ENCODE measurements around the gene RXRA. TPM values are rescaled to one million over a fixed set of nuclear protein-coding genes. Genes with fewer than 3 reads are reported as not detected.

The RXRA gene
- total and polyA plus RNA-seq, 2 of the 13 experiments (the other 11 are each of a cell fraction or from before 2014, with no cell fraction given): 18.9 to 29.2 TPM

DNA sequence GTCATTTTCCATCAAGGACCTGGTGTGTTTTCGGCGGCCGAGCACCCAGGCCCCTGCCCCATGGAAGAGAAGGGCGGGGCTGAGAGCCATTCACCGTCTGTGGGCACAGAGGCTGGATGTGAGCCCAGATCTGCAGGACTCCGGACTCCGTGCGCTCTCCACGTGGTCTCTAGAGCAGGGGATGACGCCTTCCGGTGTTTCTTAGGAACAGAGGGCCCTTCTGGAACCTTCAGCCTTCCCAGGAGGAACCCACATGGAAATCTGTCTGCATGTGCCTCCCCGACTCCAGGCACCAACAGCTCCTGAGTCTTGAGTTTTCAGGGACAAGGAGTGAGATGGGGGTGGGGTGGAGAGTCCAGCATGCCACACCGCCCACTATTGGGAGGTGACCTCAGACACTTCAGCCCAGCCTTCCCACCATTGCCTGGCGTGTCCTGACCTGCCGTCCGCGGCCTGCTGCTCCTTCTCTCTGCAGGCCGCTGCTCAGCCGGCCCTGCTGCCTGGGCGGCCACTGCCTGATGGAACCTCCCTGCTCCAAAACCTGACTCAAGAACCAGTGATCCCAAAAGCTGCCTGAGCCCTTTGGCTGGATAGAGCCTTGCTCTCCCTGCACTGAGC is 2.4 kb upstream of the RXRA start (continued):
- TF ChIP-seq, protein P1, sequence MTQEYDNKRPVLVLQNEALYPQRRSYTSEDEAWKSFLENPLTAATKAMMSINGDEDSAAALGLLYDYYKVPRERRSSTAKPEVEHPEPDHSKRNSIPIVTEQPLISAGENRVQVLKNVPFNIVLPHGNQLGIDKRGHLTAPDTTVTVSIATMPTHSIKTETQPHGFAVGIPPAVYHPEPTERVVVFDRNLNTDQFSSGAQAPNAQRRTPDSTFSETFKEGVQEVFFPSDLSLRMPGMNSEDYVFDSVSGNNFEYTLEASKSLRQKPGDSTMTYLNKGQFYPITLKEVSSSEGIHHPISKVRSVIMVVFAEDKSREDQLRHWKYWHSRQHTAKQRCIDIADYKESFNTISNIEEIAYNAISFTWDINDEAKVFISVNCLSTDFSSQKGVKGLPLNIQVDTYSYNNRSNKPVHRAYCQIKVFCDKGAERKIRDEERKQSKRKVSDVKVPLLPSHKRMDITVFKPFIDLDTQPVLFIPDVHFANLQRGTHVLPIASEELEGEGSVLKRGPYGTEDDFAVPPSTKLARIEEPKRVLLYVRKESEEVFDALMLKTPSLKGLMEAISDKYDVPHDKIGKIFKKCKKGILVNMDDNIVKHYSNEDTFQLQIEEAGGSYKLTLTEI (CRISPR knock-in tag; conservative IDR thresholded peaks at IDR 0.05): no peak
- TF ChIP-seq MXD4 (CRISPR knock-in tag; IDR thresholded peaks at IDR 0.05) (peak; percentile 90), TSC22D2 (CRISPR knock-in tag; IDR thresholded peaks at IDR 0.05; ENCODE audit: borderline replicate concordance) (peak; percentile 77), NCOA5 (CRISPR knock-in tag; IDR thresholded peaks at IDR 0.05) (no peak), ZNF101 (CRISPR knock-in tag; IDR thresholded peaks at IDR 0.05; ENCODE audit: borderline replicate concordance, low read depth) (no peak), ZNF24 (IDR thresholded peaks at IDR 0.05) (no peak), POLR2AphosphoS5 (IDR thresholded peaks at IDR 0.05; ENCODE audit: low read depth, low read length) (no peak; the same call in 1 of the 2 replicates), SRY (CRISPR knock-in tag; IDR thresholded peaks at IDR 0.05) (peak; percentile 99), ZNF678 (CRISPR knock-in tag; IDR thresholded peaks at IDR 0.05) (peak; percentile 88; the same call in 1 of the 2 replicates), ATF1 (CRISPR knock-in tag; IDR thresholded peaks at IDR 0.05) (no peak), SOX5 (CRISPR knock-in tag; IDR thresholded peaks at IDR 0.05; ENCODE audit: borderline replicate concordance) (peak; percentile 50; the same call in 1 of the 2 replicates), SATB2 (CRISPR knock-in tag; IDR thresholded peaks at IDR 0.05) (peak; percentile 93), ZNF746 (CRISPR knock-in tag; IDR thresholded peaks at IDR 0.05) (peak; percentile 83), RFX3 (CRISPR knock-in tag; IDR thresholded peaks at IDR 0.05) (no peak), ZC3H4 (CRISPR knock-in tag; IDR thresholded peaks at IDR 0.05; ENCODE audit: borderline replicate concordance) (peak; percentile 36; the same call in 1 of the 2 replicates), KAT8 (CRISPR knock-in tag; IDR thresholded peaks at IDR 0.05) (peak; percentile 69), MBD4 (IDR thresholded peaks at IDR 0.05; ENCODE audit: borderline replicate concordance, low read length) (no peak), TBX3 (IDR thresholded peaks at IDR 0.05; ENCODE audit: borderline replicate concordance) (no peak), ZNF292 (CRISPR knock-in tag; IDR thresholded peaks at IDR 0.05; ENCODE audit: borderline replicate concordance, low read depth) (no peak)
- TF ChIP-seq, protein P2, sequence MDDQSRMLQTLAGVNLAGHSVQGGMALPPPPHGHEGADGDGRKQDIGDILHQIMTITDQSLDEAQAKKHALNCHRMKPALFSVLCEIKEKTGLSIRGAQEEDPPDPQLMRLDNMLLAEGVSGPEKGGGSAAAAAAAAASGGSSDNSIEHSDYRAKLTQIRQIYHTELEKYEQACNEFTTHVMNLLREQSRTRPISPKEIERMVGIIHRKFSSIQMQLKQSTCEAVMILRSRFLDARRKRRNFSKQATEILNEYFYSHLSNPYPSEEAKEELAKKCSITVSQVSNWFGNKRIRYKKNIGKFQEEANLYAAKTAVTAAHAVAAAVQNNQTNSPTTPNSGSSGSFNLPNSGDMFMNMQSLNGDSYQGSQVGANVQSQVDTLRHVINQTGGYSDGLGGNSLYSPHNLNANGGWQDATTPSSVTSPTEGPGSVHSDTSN (CRISPR knock-in tag; IDR thresholded peaks at IDR 0.05; ENCODE audit: borderline replicate concordance): 0 out of 2 replicates have a peak, but pooled peaks have one; percentile 67
- TF ChIP-seq, protein P3, sequence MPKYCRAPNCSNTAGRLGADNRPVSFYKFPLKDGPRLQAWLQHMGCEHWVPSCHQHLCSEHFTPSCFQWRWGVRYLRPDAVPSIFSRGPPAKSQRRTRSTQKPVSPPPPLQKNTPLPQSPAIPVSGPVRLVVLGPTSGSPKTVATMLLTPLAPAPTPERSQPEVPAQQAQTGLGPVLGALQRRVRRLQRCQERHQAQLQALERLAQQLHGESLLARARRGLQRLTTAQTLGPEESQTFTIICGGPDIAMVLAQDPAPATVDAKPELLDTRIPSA (CRISPR knock-in tag; IDR thresholded peaks at IDR 0.05; ENCODE audit: borderline replicate concordance): no peak
- TF ChIP-seq, protein P4, sequence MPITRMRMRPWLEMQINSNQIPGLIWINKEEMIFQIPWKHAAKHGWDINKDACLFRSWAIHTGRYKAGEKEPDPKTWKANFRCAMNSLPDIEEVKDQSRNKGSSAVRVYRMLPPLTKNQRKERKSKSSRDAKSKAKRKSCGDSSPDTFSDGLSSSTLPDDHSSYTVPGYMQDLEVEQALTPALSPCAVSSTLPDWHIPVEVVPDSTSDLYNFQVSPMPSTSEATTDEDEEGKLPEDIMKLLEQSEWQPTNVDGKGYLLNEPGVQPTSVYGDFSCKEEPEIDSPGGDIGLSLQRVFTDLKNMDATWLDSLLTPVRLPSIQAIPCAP (CRISPR knock-in tag; IDR thresholded peaks at IDR 0.05; ENCODE audit: low read depth): no peak
- TF ChIP-seq, protein P5, sequence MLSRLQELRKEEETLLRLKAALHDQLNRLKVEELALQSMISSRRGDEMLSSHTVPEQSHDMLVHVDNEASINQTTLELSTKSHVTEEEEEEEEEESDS (CRISPR knock-in tag; IDR thresholded peaks at IDR 0.05; ENCODE audit: borderline replicate concordance): no peak
- TF ChIP-seq, protein P6, sequence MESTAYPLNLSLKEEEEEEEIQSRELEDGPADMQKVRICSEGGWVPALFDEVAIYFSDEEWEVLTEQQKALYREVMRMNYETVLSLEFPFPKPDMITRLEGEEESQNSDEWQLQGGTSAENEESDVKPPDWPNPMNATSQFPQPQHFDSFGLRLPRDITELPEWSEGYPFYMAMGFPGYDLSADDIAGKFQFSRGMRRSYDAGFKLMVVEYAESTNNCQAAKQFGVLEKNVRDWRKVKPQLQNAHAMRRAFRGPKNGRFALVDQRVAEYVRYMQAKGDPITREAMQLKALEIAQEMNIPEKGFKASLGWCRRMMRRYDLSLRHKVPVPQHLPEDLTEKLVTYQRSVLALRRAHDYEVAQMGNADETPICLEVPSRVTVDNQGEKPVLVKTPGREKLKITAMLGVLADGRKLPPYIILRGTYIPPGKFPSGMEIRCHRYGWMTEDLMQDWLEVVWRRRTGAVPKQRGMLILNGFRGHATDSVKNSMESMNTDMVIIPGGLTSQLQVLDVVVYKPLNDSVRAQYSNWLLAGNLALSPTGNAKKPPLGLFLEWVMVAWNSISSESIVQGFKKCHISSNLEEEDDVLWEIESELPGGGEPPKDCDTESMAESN (CRISPR knock-in tag; conservative IDR thresholded peaks at IDR 0.05): peak; percentile 84; the same call in 1 of the 2 replicates
